Measurements from ENCODE around the gene ZFHX3.

- no peak for TF ChIP-seq CTCF (IDR thresholded peaks at IDR 0.05; ENCODE audit: extremely low read depth in 1 of 2, insufficient read depth in 1 of 2, low read depth in 1 of 2, low read length in 2 of 2)
- no peak for TF ChIP-seq POLR2A (IDR thresholded peaks at IDR 0.05; ENCODE audit: low read depth, low read length)
- peak; percentile 26 for TF ChIP-seq MAX (IDR thresholded peaks at IDR 0.05; ENCODE audit: insufficient read depth, insufficient read length)
- no peak for TF ChIP-seq POLR2AphosphoS5 (IDR thresholded peaks at IDR 0.05; ENCODE audit: insufficient read depth, low read depth, low read length)
- no peak for TF ChIP-seq EZH2 (IDR thresholded peaks at IDR 0.05; ENCODE audit: borderline replicate concordance, low read depth, low read length, severe bottlenecking)
- no peak for TF ChIP-seq JUN (IDR thresholded peaks at IDR 0.05; ENCODE audit: borderline replicate concordance, insufficient read depth, insufficient read length, low read depth)
- no peak for TF ChIP-seq FOS (IDR thresholded peaks at IDR 0.05; ENCODE audit: borderline replicate concordance, insufficient read depth, low read length)
- no peak for TF ChIP-seq GATA2 (IDR thresholded peaks at IDR 0.05; ENCODE audit: insufficient read depth, insufficient read length, low read depth, low read length)
- TF ChIP-seq MYC (IDR thresholded peaks at IDR 0.05; ENCODE audit: low read depth, low read length) = no peak
Observed at GRCh38 chr16:73071131-73071940, 23.4 kb upstream of the ZFHX3 start.

Measured in endothelial cell of umbilical vein (primary cell).